Tibial nerve (tissue), 4 donors: ENCODE data around the gene ADGB. TPM values are rescaled to one million over a fixed set of nuclear protein-coding genes. Genes with fewer than 3 reads are reported as not detected.

Experiments used
- DNase-seq, 2 donors: peaks; one replicate each; pipeline ENCODE4 v3.0.0-alpha.2; 2019; ENCODE audit warnings: low spot score in 2 of 2
- H3K27ac ChIP-seq, 4 donors: fragments of 200-600 bp; sonication (generic) in 3 of 4; one replicate each; pipeline ENCODE4 v1.5.1; 2017 to 2019; ENCODE audit warnings: mild to moderate bottlenecking in 1 of 4
- H3K27me3 ChIP-seq, 2 donors: fragments of 200-600 bp; sonication (generic) in 1 of 2; one replicate each; pipeline versions ENCODE4 v1.5.1 to v1.6.0; 2017 to 2019
- H3K36me3 ChIP-seq, 3 donors: fragments of 200-600 bp; sonication (generic); one replicate each; pipeline ENCODE4 v1.5.1; 2018 to 2019
- H3K4me1 ChIP-seq, 4 donors: fragments of 200-600 bp; sonication (generic) in 3 of 4; one replicate each; pipeline ENCODE4 v1.5.1; 2017 to 2019
- H3K4me3 ChIP-seq, 4 donors: fragments of 200-600 bp; sonication (generic) in 3 of 4; one replicate each; pipeline ENCODE4 v1.5.1; 2017 to 2019; ENCODE audit warnings: mild to moderate bottlenecking in 1 of 4, moderate library complexity in 1 of 4
- H3K9me3 ChIP-seq, 4 donors: fragments of 200-600 bp; sonication (generic) in 3 of 4; one replicate each; pipeline ENCODE4 v1.5.1; 2017 to 2019
- EP300 ChIP-seq, 2 donors: sonication (generic); formaldehyde crosslinking; IDR thresholded peaks; one replicate each; pipeline ENCODE4 v1.6.1; 2017; ENCODE audit warnings: antibody characterized with exemption in 2 of 2, mild to moderate bottlenecking in 1 of 2
- POLR2A ChIP-seq, 2 donors: fragments of 450-650 bp; IDR thresholded peaks; one replicate each; pipeline ENCODE4 v1.6.1; 2017; ENCODE audit warnings: antibody characterized with exemption in 2 of 2, mild to moderate bottlenecking in 2 of 2, moderate library complexity in 2 of 2
- WGBS, 2 donors: methylation state at CpG; one replicate each; pipeline ENCODE4 v1.1.5; 2018; 5-methylcytosine and 5-hydroxymethylcytosine counted together
- total RNA-seq, 4 donors: library from RNA; depleted of rRNA; stranded (reverse); fragments of >200 nt; gene quantifications; one replicate each; pipeline ENCODE4 v1.1.0, GENCODE V29; 2016
- TF ChIP-seq, protein P1 (sequence below), 5 experiments: fragments of 200-600 bp in 3 of 5; fragments of 450-650 bp in 2 of 5; sonication (generic) in 3 of 5; IDR thresholded peaks; one replicate each; pipeline ENCODE4 v1.5.1; 2016 to 2019; ENCODE audit warnings: antibody characterized with exemption in 5 of 5, mild to moderate bottlenecking in 3 of 5, moderate library complexity in 2 of 5

Gene ADGB
- total RNA-seq, 4 donors from 2014 or later = not detected

DNA sequence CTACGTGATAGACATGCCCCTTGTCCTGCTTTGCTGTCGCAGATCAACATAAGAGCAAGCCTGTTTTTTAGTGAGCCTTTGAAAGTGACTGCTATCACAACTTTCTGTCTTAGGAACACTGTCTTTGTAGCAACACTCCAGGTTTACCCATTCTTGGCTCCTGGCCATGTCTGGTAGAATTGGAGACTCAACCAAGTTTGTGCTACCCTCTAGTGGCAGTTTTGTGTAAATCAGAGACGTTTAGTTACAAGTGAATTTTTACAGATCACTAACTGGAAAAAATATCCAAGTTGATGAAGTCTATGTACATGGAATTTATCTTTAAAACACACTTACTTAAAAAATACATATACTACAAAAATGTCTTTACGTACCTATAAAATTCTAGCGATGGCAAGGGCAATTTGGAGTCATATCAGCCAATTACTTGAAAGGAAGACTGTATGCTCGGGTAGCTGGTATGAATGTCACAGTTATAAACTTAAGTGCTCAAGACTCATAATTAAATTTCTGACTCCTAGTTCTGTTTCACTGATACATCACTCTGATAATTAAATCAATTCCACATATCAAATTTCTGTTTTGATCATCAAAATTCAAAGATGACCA, 101.4 kb downstream of the ADGB start:
- WGBS, 2 donors = 25 to 28% methylated on average over 6 of the region's 6 CpGs
- TF ChIP-seq EP300 (IDR thresholded peaks at IDR 0.05) (peak in 1 of 2 donors; percentile 48), POLR2A (IDR thresholded peaks at IDR 0.05) (no peak)
- TF ChIP-seq, protein P1, sequence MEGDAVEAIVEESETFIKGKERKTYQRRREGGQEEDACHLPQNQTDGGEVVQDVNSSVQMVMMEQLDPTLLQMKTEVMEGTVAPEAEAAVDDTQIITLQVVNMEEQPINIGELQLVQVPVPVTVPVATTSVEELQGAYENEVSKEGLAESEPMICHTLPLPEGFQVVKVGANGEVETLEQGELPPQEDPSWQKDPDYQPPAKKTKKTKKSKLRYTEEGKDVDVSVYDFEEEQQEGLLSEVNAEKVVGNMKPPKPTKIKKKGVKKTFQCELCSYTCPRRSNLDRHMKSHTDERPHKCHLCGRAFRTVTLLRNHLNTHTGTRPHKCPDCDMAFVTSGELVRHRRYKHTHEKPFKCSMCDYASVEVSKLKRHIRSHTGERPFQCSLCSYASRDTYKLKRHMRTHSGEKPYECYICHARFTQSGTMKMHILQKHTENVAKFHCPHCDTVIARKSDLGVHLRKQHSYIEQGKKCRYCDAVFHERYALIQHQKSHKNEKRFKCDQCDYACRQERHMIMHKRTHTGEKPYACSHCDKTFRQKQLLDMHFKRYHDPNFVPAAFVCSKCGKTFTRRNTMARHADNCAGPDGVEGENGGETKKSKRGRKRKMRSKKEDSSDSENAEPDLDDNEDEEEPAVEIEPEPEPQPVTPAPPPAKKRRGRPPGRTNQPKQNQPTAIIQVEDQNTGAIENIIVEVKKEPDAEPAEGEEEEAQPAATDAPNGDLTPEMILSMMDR (IDR thresholded peaks at IDR 0.05) = peak; percentile 55 to 76 (median 72)
- Histone ChIP-seq H3K4me1 (peaks cover 0 to 4% (median 0%) of the 10 kb centered on the region in 4 donors), H3K9me3 (no peaks in the 10 kb centered on the region), H3K27me3 (no peaks in the 10 kb centered on the region), H3K27ac (no peak overlapping the region), H3K4me3 (no peak overlapping the region), H3K36me3 (no peaks in the 10 kb centered on the region)
- DNase-seq = peak; percentile 48 to 94

DNA sequence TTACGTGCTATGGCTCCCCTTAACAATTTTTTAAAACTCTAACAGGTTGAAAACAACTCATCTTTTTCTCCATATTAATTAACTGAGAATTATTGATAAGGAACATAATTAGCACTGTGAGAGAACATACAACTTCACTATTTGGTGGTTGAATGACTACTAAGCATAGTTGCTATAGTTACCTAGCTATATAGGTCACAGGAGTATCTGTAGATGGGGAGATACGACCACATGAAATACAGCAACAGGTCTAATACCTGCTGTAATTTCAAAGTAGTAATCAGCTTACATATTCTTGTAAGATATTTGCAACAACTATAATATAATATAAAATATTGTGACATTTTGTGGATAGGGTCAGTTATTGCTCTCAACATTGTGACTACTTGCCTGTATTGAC, 102.9 kb downstream of the ADGB start:
- no peak overlapping the region for H3K27ac ChIP-seq
- WGBS, 2 donors = 76 to 82% methylated on average over 2 of the region's 2 CpGs
- no peaks in the 10 kb centered on the region for H3K27me3 ChIP-seq
- H3K4me1 ChIP-seq = peaks cover 0 to 4% (median 0%) of the 10 kb centered on the region in 4 donors
- no peaks in the 10 kb centered on the region for H3K9me3 ChIP-seq
- TF ChIP-seq EP300 (IDR thresholded peaks at IDR 0.05) (no peak), POLR2A (IDR thresholded peaks at IDR 0.05) (no peak)
- TF ChIP-seq, protein P1 (IDR thresholded peaks at IDR 0.05) = no peak
- no peaks in the 10 kb centered on the region for H3K36me3 ChIP-seq
- H3K4me3 ChIP-seq = no peak overlapping the region
- no peak for DNase-seq

DNA sequence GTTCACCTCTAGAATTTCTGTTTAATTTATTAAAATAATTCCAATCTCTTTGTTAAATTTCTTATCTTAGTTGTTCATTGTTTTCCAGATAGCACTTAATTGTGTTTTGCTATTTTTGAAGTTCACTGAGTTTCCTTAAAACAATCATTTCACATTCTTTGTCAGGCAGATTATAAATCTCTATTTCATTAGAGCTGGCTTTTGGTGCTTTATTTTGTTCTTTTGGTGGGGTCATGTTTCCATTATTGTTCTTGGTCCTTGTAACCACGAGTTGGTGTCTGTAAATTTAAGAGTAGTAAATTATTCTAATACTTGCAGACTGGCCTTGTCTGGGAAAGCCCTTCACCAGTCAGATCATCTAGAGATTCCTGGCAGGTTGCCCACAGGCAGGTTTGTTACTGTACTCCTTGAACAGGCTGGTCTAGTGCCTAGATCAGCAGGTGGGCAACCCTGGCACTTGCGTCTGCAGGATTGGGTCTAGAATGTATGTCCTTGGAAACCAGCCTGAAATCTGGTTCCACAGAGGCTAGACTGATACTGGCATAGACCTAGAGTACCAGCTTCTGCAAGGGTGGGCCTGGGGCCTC, 110.4 kb downstream of the ADGB start:
- Histone ChIP-seq H3K4me1 (no peaks in the 10 kb centered on the region), H3K36me3 (no peaks in the 10 kb centered on the region), H3K27me3 (no peaks in the 10 kb centered on the region), H3K4me3 (no peak overlapping the region), H3K9me3 (peaks cover 0 to 12% (median 0%) of the 10 kb centered on the region in 4 donors), H3K27ac (no peak overlapping the region)
- no peak for DNase-seq
- 67 to 71% methylated on average over 2 of the region's 2 CpGs for WGBS, 2 donors
- TF ChIP-seq POLR2A (IDR thresholded peaks at IDR 0.05) = no peak
- TF ChIP-seq EP300 (IDR thresholded peaks at IDR 0.05) = no peak
- TF ChIP-seq, protein P1 (IDR thresholded peaks at IDR 0.05) = no peak

DNA sequence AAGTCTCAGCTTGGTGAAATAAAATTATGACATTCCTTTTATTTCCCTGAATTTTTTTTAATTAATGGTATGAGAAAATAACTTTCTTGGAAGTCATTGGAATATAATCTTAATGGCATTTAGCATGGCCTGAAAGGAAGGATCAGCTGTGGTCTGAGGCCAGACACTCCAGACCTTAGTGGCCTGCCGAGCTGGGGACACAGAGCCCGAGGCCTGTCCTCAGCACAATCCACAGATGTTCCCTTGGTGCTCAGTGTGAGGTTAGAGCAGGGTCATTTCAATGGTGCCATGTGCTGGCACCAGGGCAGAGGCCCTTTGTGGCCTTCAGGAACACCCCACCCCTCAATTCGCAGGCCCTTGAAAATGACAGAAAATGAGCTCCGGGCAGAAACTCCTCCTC, 120.6 kb downstream of the ADGB start:
- Histone ChIP-seq H3K27me3 (no peaks in the 10 kb centered on the region), H3K9me3 (no peaks in the 10 kb centered on the region), H3K27ac (no peak overlapping the region), H3K36me3 (no peaks in the 10 kb centered on the region), H3K4me3 (no peak overlapping the region), H3K4me1 (no peaks in the 10 kb centered on the region)
- no peak for DNase-seq
- TF ChIP-seq POLR2A (IDR thresholded peaks at IDR 0.05) (no peak), EP300 (IDR thresholded peaks at IDR 0.05) (no peak)
- TF ChIP-seq, protein P1 (IDR thresholded peaks at IDR 0.05) = no peak
- 44 to 75% methylated on average over 4 of the region's 4 CpGs for WGBS, 2 donors

DNA sequence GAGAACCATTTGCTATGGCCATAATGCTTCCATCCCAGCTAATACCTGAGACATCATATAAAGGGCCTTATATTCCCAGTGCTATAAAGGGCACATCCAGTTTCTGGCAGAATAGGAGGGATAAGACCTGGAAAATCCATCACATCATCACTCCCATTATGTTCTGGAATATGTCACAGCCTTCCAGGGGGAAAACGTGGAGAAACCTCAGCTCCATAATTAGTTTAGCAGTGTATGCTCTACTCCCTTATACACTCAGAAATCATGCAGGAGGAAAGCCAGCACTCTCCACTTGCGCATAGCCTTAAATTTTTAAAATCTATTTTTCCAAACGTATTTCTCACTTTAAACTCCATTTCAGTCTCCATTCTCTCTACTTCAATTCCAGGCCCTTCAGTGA, 140.9 kb downstream of the ADGB start:
- Histone ChIP-seq H3K4me3 (no peak overlapping the region), H3K9me3 (no peaks in the 10 kb centered on the region), H3K27me3 (no peaks in the 10 kb centered on the region), H3K36me3 (no peaks in the 10 kb centered on the region), H3K27ac (no peak overlapping the region), H3K4me1 (no peaks in the 10 kb centered on the region)
- no peak for DNase-seq
- WGBS, 2 donors = 59 to 73% methylated on average over 3 of the region's 3 CpGs
- TF ChIP-seq POLR2A (IDR thresholded peaks at IDR 0.05) (no peak), EP300 (IDR thresholded peaks at IDR 0.05) (no peak)
- TF ChIP-seq, protein P1 (IDR thresholded peaks at IDR 0.05) = no peak
